HL-60 (cell line): ENCODE data around the gene GPC5.

Source experiments
- CTCF ChIP-seq: IDR thresholded peaks from one replicate; pipeline ENCODE4 v1.5.1; 2011; ENCODE audit warnings: low read length, control low read depth, inconsistent platforms; ENCODE audit not compliant: insufficient read depth
- GABPA ChIP-seq: IDR thresholded peaks from 2 replicates; pipeline ENCODE4 v1.6.1; 2012; ENCODE audit warnings: low read depth
- REST ChIP-seq: IDR thresholded peaks from 2 replicates; pipeline ENCODE4 v1.6.1; 2012; ENCODE audit warnings: low read depth; ENCODE audit not compliant: insufficient replicate concordance
- SPI1 ChIP-seq: IDR thresholded peaks from 2 replicates; pipeline ENCODE4 v1.6.1; 2012; ENCODE audit warnings: low read depth, mild to moderate bottlenecking, borderline replicate concordance

GRCh38 chr13:91722267-91722884, 324.0 kb downstream of the GPC5 start:
- no peak for TF ChIP-seq SPI1
- TF ChIP-seq CTCF, result peak; percentile 20
- TF ChIP-seq GABPA, result no peak
- no peak for TF ChIP-seq REST
